ENCODE data around the gene SMR3B.

- TF ChIP-seq TAF1 (conservative IDR thresholded peaks at IDR 0.05) (no peak), CTCF (IDR thresholded peaks at IDR 0.05; ENCODE audit: low read depth, low read length, missing input control) (no peak), HNF4A (conservative IDR thresholded peaks at IDR 0.05) (no peak), JUND (IDR thresholded peaks at IDR 0.05) (no peak), RAD21 (IDR thresholded peaks at IDR 0.05) (no peak), ATF3 (IDR thresholded peaks at IDR 0.05) (no peak), FOXA1 (IDR thresholded peaks at IDR 0.05) (no peak)
- TF ChIP-seq, protein P1, sequence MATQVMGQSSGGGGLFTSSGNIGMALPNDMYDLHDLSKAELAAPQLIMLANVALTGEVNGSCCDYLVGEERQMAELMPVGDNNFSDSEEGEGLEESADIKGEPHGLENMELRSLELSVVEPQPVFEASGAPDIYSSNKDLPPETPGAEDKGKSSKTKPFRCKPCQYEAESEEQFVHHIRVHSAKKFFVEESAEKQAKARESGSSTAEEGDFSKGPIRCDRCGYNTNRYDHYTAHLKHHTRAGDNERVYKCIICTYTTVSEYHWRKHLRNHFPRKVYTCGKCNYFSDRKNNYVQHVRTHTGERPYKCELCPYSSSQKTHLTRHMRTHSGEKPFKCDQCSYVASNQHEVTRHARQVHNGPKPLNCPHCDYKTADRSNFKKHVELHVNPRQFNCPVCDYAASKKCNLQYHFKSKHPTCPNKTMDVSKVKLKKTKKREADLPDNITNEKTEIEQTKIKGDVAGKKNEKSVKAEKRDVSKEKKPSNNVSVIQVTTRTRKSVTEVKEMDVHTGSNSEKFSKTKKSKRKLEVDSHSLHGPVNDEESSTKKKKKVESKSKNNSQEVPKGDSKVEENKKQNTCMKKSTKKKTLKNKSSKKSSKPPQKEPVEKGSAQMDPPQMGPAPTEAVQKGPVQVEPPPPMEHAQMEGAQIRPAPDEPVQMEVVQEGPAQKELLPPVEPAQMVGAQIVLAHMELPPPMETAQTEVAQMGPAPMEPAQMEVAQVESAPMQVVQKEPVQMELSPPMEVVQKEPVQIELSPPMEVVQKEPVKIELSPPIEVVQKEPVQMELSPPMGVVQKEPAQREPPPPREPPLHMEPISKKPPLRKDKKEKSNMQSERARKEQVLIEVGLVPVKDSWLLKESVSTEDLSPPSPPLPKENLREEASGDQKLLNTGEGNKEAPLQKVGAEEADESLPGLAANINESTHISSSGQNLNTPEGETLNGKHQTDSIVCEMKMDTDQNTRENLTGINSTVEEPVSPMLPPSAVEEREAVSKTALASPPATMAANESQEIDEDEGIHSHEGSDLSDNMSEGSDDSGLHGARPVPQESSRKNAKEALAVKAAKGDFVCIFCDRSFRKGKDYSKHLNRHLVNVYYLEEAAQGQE (IDR thresholded peaks at IDR 0.05) = no peak
- TF ChIP-seq, protein P2, sequence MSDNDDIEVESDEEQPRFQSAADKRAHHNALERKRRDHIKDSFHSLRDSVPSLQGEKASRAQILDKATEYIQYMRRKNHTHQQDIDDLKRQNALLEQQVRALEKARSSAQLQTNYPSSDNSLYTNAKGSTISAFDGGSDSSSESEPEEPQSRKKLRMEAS (IDR thresholded peaks at IDR 0.05) = no peak
Observed at GRCh38 chr4:70392057-70392776, 9.3 kb downstream of the SMR3B start.

Measured in liver (tissue), 3 donors.